ENCODE results near the gene EPPIN. TPM values are rescaled to one million over a fixed set of nuclear protein-coding genes. Genes with fewer than 3 reads are reported as not detected.

The EPPIN gene
- total and polyA plus RNA-seq, 10 donors: 0.10 TPM; not detected in 9

DNA sequence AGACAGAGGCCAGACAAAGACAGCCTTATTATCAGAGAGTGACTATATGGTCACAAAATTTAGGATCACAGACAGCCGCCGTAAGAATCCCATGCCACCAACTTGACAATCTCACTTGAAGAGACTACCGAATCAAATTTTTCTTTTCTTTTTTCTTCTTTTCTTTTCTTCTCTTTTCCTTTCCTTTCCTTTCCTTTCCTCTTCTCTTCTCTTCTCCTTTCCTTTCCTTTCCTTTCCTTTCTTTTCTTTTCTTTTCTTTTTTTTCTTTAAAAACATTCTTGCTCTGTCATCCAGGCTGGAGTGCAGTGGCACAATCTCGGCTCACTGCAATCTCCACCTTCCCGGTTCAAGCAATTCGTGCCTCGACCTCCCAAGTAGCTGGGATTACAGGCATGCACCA is 1.2 kb upstream of the EPPIN start:
- 79 to 91% (median 90%) methylated on average over 7 of the region's 7 CpGs for WGBS, 5 donors
- Histone ChIP-seq H3K27me3 (replicated peaks in 1 of 7) (peaks cover 0 to 20% (median 0%) of the 10 kb centered on the region in 7 donors), H3K27ac (no peak overlapping the region), H3K9me3 (peaks cover 0 to 12% (median 7%) of the 10 kb centered on the region in 8 donors), H3K4me1 (no peaks in the 10 kb centered on the region), H3K4me3 (no peak overlapping the region), H3K36me3 (no peaks in the 10 kb centered on the region)
- no peak for TF ChIP-seq POLR2A (IDR thresholded peaks at IDR 0.05)
- TF ChIP-seq, protein P1, sequence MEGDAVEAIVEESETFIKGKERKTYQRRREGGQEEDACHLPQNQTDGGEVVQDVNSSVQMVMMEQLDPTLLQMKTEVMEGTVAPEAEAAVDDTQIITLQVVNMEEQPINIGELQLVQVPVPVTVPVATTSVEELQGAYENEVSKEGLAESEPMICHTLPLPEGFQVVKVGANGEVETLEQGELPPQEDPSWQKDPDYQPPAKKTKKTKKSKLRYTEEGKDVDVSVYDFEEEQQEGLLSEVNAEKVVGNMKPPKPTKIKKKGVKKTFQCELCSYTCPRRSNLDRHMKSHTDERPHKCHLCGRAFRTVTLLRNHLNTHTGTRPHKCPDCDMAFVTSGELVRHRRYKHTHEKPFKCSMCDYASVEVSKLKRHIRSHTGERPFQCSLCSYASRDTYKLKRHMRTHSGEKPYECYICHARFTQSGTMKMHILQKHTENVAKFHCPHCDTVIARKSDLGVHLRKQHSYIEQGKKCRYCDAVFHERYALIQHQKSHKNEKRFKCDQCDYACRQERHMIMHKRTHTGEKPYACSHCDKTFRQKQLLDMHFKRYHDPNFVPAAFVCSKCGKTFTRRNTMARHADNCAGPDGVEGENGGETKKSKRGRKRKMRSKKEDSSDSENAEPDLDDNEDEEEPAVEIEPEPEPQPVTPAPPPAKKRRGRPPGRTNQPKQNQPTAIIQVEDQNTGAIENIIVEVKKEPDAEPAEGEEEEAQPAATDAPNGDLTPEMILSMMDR (IDR thresholded peaks at IDR 0.05 in 8 of 11, conservative IDR thresholded peaks at IDR 0.05 in 3 of 11): no peak
- TF ChIP-seq POLR2AphosphoS5 (IDR thresholded peaks at IDR 0.05): no peak
- intact Hi-C loops (cut with DNase I; ENCODE audit: low total_unique reads): loop anchor here (10.0 kb wide), 1 partner anchor 226 kb away; no protein-coding TSS in a partner anchor
- no peak for DNase-seq

DNA sequence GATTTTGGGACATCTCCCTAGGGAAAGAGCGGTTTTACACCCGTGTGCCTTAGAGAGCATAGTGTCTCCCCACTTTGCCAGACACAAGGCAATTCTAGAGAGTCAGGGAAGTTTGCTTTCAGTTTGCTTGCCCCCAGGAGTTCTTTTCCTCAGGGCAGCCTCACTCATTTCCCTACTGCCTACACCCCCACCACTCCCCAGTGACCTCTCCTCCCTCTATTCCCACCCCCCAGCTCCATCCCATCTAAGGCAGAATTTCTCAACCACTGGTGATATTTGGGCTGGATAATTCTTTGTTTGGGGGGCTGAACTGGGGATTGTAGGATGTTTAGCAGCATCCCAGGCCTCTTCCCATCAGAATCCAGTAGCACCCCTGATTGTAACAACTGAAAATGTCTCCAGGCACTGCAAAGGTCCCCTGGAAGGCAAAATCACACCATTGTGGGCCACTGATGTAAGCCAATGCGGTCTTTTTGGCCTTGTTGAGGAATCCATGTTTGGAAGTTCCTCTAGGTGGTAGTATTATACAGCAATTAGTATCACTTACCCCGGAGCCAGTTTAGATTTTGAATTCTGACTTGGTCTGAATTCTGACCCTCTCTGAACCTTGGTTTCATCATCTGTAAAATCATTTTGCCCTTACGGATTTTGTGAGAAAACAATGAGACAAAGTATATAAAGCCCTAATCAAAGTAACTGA is 1.3 kb downstream of the EPPIN start:
- Histone ChIP-seq H3K36me3 (no peaks in the 10 kb centered on the region), H3K27ac (no peak overlapping the region), H3K9me3 (peaks cover 0 to 5% (median 2%) of the 10 kb centered on the region in 8 donors), H3K27me3 (replicated peaks in 1 of 7) (peaks cover 0 to 27% (median 0%) of the 10 kb centered on the region in 7 donors), H3K4me1 (no peaks in the 10 kb centered on the region), H3K4me3 (no peak overlapping the region)
- TF ChIP-seq POLR2A (IDR thresholded peaks at IDR 0.05): no peak
- no peak for TF ChIP-seq POLR2AphosphoS5 (IDR thresholded peaks at IDR 0.05)
- TF ChIP-seq, protein P1 (IDR thresholded peaks at IDR 0.05 in 8 of 11, conservative IDR thresholded peaks at IDR 0.05 in 3 of 11): peak in 2 of 11 experiments; percentile 28 to 42
- WGBS, 5 donors: 24 to 30% (median 26%) methylated on average over 5 of the region's 5 CpGs
- DNase-seq: no peak
- intact Hi-C loops (cut with DNase I; ENCODE audit: low total_unique reads): loop anchor here (10.0 kb wide), 1 partner anchor 229 kb away; no protein-coding TSS in a partner anchor

DNA sequence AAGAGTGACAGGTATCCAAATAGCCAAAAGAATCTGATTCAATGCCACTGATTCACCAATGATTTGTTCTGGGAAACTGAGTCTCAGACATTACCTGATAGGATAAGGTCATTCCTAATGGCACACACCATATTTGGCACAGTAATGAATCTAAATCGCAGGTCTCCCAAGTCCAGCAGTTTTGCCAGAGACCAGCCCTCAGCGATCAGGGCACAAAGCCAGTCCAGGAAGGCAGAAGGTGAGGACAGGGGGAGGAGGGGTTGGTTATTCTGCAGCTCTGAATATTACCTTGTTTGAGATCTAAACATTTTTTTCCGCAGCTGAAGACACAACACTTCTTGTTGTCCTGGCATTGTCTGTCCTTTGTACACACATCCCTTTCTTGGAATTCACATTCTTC is 1.9 kb downstream of the EPPIN start:
- peaks cover 0 to 29% (median 0%) of the 10 kb centered on the region in 7 donors for H3K27me3 ChIP-seq (replicated peaks in 1 of 7)

DNA sequence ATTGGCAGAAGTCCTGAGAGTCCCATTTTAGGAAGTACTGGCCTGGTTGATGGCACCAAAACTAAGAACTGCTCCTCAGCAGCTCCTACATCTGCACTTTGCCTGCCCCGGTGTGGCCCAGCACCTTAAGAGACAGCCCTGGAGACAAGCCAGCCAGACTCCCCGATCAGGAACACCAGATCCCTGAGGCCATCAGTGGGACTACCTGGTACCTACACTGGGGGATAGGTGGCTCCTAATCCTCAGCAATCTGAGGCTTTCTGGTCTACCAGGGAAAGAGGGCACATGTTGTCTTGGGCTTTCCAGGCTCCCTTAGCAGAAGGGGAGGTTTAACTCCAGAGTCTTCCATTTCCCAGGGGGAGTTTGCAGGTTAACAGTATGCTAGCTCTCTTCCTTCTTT is 7.8 kb downstream of the EPPIN start, which contains the start of gene WFDC6:
Gene WFDC6, minus strand, starts transcription at position 101 of the 400 bp plus-strand sequence. Its CDS starts 75 bp downstream, at position 26.
- H3K4me1 ChIP-seq: no peaks in the 10 kb centered on the region
- no peak within 1 kb of the TSS for H3K4me3 ChIP-seq
- peaks cover 0 to 53% (median 5%) of the 10 kb centered on the region in 7 donors for H3K27me3 ChIP-seq (replicated peaks in 1 of 7)
- intact Hi-C loops (cut with DNase I; ENCODE audit: low total_unique reads): no loop called here
- no peaks in the 10 kb centered on the region for H3K9me3 ChIP-seq
- 90 to 95% (median 92%) methylated on average over 2 of the region's 2 CpGs for WGBS, 5 donors
- H3K27ac ChIP-seq: no peak within 1 kb of the TSS
- no peaks in the 10 kb centered on the region for H3K36me3 ChIP-seq
- DNase-seq: no peak
- no peak for TF ChIP-seq POLR2A (IDR thresholded peaks at IDR 0.05)
- TF ChIP-seq POLR2AphosphoS5 (IDR thresholded peaks at IDR 0.05): no peak
- TF ChIP-seq, protein P1 (IDR thresholded peaks at IDR 0.05 in 8 of 11, conservative IDR thresholded peaks at IDR 0.05 in 3 of 11): no peak

More for the DNA sequence above, 1.9 kb downstream of the EPPIN start:
- Histone ChIP-seq H3K27ac (no peak overlapping the region), H3K36me3 (no peaks in the 10 kb centered on the region), H3K4me1 (no peaks in the 10 kb centered on the region), H3K4me3 (no peak overlapping the region), H3K9me3 (no peaks in the 10 kb centered on the region)
- TF ChIP-seq, protein P1 (IDR thresholded peaks at IDR 0.05 in 8 of 11, conservative IDR thresholded peaks at IDR 0.05 in 3 of 11): no peak
- TF ChIP-seq POLR2A (IDR thresholded peaks at IDR 0.05) (no peak), POLR2AphosphoS5 (IDR thresholded peaks at IDR 0.05) (no peak)
- no peak for DNase-seq
- intact Hi-C loops (cut with DNase I; ENCODE audit: low total_unique reads): loop anchor here (10.0 kb wide), 1 partner anchor 229 kb away; no protein-coding TSS in a partner anchor
- 76 to 86% (median 79%) methylated on average over 3 of the region's 3 CpGs for WGBS, 5 donors
